GM06990 (cell line): ENCODE data around the gene SPNS2.

ENCODE experiments used
- DNase-seq: peaks from one replicate; pipeline ENCODE4 v3.0.0-alpha.2; 2011; ENCODE audit not compliant: insufficient read length; ENCODE audit errors: extremely low read depth
- H3K27me3 ChIP-seq: replicated peaks from 2 replicates; pipeline ENCODE4 v1.6.0; 2011; ENCODE audit warnings: low read length; ENCODE audit not compliant: control insufficient read depth, insufficient read depth
- H3K36me3 ChIP-seq: 2 replicates; pipeline ENCODE4 v1.5.1; 2011; ENCODE audit warnings: low read length; ENCODE audit not compliant: control insufficient read depth, insufficient read depth
- H3K4me3 ChIP-seq: replicated peaks from 2 replicates; pipeline ENCODE4 v1.5.1; 2011; ENCODE audit warnings: low read depth, mild to moderate bottlenecking, control low read depth, low read length
- CTCF ChIP-seq: IDR thresholded peaks from 2 replicates; pipeline ENCODE4 v1.5.1; 2011; ENCODE audit warnings: low read length, control low read depth, mild to moderate bottlenecking, inconsistent platforms; ENCODE audit not compliant: insufficient read depth, poor library complexity, severe bottlenecking

SPNS2 gene

GRCh38 chr17:4562015-4562969, 63.6 kb downstream of the SPNS2 start:
- no peak for TF ChIP-seq CTCF
- no peak for DNase-seq
- no peak overlapping the region for H3K4me3 ChIP-seq
- H3K36me3 ChIP-seq, result no peaks in the 10 kb centered on the region
- H3K27me3 ChIP-seq, result no peaks in the 10 kb centered on the region

- TF ChIP-seq CTCF, result peak; percentile 89
- Histone ChIP-seq H3K36me3 (no peaks in the 10 kb centered on the region), H3K27me3 (no peaks in the 10 kb centered on the region), H3K4me3 (no peak overlapping the region)
- DNase-seq, result no peak
Observed at GRCh38 chr17:4565209-4566141, 66.8 kb downstream of the SPNS2 start.

DNA sequence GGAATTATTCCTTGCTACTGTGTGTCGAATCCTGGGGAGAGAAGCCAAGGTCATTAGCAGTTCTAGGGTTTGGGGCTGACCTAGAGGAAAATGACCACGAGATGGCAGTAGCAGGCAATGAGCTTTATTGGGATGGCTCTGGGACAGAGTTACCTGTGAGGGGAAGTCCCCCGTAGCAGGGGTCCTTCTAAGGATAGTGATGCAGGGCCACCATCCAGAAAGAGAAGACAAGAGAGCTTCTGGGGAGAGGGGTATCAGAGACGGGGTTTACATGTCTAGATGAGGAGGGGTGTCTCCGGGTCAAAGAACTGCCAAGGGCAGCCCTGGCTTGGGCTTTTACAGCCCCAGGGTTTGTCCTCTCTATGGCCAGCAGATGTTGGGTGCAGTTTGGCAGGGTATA, 68.1 kb downstream of the SPNS2 start:
- no peaks in the 10 kb centered on the region for H3K27me3 ChIP-seq
- TF ChIP-seq CTCF, result peak; percentile 77
- H3K36me3 ChIP-seq, result no peaks in the 10 kb centered on the region
- DNase-seq, result no peak
- no peak overlapping the region for H3K4me3 ChIP-seq

DNA sequence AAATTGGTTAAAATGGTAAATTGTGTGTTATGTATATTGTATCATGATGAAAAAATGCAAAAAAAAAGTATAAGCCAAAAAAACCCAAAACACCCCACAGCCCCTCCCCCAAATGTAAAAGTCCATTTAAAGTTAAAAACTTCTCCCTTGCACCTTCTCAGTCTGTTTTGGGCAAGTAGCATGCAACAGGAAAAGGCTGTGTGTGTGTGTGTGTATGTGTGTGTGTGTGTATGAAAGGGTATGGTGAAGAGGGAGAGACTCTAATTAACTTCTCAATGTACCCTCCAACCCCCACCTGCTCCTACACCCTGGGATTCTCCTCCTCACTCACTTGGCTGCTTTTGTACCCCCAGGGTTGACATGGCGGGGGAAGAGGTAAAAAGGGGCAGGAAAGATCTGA, 70.9 kb downstream of the SPNS2 start:
- Histone ChIP-seq H3K36me3 (no peaks in the 10 kb centered on the region), H3K4me3 (no peak overlapping the region), H3K27me3 (no peaks in the 10 kb centered on the region)
- no peak for DNase-seq
- no peak for TF ChIP-seq CTCF

DNA sequence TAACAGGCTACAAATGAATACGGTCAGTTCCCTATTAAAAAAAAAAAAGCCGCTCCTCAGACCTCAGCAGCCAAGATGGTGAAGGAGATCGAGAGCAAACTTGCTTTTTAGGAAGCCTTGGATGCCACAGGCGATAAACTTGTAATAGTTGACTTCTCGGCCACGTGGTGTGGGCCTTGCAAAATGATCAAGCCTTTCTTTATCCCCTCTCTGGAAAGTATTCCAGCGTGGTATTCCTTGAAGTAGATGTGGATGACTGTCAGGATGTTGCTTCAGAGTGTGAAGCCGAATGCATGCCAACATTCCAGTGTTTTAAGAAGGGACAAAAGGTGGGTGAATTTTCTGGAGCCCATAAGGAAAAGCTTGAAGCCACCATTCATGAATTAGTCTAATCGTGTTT, 73.5 kb downstream of the SPNS2 start:
- no peak overlapping the region for H3K4me3 ChIP-seq
- H3K36me3 ChIP-seq, result no peaks in the 10 kb centered on the region
- no peak for TF ChIP-seq CTCF
- no peak for DNase-seq
- H3K27me3 ChIP-seq, result no peaks in the 10 kb centered on the region
